ENCODE measurements around the gene PTPRK.

DNA sequence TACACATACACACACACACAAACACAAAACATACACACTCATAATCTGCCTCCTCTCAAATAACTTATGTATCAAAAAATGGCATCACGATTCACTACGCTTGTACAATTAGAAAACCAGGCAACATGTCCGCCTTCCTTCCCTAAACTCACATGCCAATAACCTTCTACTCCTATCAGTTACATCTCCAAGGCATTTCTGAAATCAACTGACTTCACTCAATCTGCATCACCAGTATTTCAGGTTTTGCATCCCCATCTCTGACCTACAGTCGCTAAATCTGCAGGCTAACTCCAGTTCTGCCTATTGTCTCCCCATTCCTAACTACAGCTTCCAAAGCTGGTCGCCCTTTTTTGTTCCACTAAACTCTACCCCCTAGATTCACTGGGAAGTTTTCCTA is 217.5 kb downstream of the PTPRK start:
- TF ChIP-seq, protein P1, sequence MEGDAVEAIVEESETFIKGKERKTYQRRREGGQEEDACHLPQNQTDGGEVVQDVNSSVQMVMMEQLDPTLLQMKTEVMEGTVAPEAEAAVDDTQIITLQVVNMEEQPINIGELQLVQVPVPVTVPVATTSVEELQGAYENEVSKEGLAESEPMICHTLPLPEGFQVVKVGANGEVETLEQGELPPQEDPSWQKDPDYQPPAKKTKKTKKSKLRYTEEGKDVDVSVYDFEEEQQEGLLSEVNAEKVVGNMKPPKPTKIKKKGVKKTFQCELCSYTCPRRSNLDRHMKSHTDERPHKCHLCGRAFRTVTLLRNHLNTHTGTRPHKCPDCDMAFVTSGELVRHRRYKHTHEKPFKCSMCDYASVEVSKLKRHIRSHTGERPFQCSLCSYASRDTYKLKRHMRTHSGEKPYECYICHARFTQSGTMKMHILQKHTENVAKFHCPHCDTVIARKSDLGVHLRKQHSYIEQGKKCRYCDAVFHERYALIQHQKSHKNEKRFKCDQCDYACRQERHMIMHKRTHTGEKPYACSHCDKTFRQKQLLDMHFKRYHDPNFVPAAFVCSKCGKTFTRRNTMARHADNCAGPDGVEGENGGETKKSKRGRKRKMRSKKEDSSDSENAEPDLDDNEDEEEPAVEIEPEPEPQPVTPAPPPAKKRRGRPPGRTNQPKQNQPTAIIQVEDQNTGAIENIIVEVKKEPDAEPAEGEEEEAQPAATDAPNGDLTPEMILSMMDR (IDR thresholded peaks at IDR 0.05): no peak
- no peak for TF ChIP-seq POLR2A (IDR thresholded peaks at IDR 0.05)
